ENCODE measurements around the gene RAD51B.

Gene RAD51B

DNA sequence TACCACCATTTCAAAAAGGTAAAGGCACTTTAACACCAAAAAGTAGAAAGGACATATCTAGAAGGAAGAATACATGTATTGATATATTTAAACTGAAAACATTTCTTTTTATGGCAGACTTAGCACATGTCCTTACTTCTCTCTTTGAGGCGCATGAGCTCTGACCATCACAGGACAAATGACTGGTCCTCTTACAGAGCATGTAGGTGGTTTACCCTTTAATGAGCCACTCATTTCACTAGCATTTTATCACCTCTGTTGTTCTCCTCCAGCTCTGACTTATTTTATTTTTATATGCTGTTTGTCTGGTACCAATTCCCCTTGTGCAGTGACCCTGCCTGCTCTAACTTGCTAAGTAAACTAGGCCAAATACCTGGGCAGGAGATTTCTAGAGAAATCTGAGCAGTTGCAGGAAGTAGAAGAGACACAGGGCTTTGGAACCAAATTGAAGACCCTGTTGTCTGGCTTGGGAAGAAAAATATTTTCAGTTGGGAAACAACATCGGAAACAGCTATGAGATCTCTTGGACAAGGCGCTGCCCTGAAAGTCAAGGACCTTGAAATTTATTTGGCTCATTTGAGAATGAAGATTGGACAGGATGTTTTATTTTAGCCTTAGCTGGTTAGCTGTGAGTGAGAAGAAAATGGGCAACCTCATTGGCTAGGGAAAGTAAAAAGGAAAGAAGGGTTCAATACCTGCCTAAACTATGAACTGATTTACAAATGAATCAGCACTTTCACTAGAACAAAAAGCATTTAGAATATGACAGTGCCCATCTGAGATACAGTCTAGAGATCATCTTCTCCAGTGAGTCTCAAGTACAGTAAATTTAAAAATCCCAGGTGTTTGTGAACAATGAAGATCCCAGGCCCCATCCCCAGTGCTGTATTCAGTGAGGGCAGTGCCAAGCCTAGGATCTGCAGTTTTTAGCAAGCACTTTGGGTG, 598.9 kb downstream of the RAD51B start:
- DNase-seq (ENCODE audit: low read depth), result no peak
- TF ChIP-seq, protein P1, sequence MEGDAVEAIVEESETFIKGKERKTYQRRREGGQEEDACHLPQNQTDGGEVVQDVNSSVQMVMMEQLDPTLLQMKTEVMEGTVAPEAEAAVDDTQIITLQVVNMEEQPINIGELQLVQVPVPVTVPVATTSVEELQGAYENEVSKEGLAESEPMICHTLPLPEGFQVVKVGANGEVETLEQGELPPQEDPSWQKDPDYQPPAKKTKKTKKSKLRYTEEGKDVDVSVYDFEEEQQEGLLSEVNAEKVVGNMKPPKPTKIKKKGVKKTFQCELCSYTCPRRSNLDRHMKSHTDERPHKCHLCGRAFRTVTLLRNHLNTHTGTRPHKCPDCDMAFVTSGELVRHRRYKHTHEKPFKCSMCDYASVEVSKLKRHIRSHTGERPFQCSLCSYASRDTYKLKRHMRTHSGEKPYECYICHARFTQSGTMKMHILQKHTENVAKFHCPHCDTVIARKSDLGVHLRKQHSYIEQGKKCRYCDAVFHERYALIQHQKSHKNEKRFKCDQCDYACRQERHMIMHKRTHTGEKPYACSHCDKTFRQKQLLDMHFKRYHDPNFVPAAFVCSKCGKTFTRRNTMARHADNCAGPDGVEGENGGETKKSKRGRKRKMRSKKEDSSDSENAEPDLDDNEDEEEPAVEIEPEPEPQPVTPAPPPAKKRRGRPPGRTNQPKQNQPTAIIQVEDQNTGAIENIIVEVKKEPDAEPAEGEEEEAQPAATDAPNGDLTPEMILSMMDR (conservative IDR thresholded peaks at IDR 0.05; ENCODE audit: control insufficient read depth, insufficient read depth, low read depth, low read length), result no peak
- no peak overlapping the region for H3K4me3 ChIP-seq (ENCODE audit: control insufficient read depth, low read depth, low read length)

DNA sequence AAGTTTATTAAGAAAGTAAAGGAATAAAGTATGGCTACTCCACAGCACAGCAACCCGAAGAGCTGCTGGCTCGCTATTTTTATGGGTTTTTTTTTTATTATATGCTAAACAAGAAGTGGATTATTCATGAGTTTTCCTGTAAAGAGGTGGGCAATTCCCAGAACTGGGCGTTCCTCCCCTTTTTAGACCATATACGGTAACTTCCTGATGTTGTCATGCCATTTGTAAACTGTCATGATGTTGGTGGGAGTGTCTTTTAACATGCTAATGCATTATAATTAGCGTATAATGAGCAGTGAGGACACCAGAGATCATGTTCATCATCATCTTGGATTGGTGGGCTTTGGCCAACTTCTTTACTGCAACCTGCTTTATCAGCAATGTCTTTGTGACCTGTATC, 600.8 kb downstream of the RAD51B start:
- DNase-seq (ENCODE audit: low read depth), result no peak
- TF ChIP-seq, protein P1 (conservative IDR thresholded peaks at IDR 0.05; ENCODE audit: control insufficient read depth, insufficient read depth, low read depth, low read length), result no peak
- H3K4me3 ChIP-seq (ENCODE audit: control insufficient read depth, low read depth, low read length), result no peak overlapping the region

DNA sequence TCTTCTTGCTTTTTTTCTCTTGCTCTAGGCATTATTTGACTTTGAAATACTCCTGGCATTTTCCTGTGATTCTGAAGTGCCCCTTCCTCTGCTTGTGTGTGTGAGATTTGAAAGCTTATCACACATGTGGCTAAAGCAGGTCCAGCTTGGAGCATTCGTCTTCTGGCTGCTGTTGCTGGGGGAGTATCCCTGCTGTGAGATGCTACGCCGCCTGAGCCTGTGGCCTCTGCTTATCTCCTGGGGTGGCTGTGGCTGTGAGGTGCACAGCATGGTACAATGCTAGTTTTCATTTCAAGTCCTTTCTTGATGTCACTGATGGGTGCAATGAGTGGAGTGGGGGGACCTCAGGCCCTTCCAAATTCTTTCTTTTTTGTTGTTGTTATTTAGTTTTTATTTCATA, 601.5 kb downstream of the RAD51B start:
- DNase-seq (ENCODE audit: low read depth), result no peak
- H3K4me3 ChIP-seq (ENCODE audit: control insufficient read depth, low read depth, low read length), result no peak overlapping the region
- TF ChIP-seq, protein P1 (conservative IDR thresholded peaks at IDR 0.05; ENCODE audit: control insufficient read depth, insufficient read depth, low read depth, low read length), result no peak

GRCh38 chr14:68423686-68424085, 604.1 kb downstream of the RAD51B start:
- TF ChIP-seq, protein P1 (conservative IDR thresholded peaks at IDR 0.05; ENCODE audit: control insufficient read depth, insufficient read depth, low read depth, low read length), result no peak
- H3K4me3 ChIP-seq (ENCODE audit: control insufficient read depth, low read depth, low read length), result no peak overlapping the region
- no peak for DNase-seq (ENCODE audit: low read depth)

DNA sequence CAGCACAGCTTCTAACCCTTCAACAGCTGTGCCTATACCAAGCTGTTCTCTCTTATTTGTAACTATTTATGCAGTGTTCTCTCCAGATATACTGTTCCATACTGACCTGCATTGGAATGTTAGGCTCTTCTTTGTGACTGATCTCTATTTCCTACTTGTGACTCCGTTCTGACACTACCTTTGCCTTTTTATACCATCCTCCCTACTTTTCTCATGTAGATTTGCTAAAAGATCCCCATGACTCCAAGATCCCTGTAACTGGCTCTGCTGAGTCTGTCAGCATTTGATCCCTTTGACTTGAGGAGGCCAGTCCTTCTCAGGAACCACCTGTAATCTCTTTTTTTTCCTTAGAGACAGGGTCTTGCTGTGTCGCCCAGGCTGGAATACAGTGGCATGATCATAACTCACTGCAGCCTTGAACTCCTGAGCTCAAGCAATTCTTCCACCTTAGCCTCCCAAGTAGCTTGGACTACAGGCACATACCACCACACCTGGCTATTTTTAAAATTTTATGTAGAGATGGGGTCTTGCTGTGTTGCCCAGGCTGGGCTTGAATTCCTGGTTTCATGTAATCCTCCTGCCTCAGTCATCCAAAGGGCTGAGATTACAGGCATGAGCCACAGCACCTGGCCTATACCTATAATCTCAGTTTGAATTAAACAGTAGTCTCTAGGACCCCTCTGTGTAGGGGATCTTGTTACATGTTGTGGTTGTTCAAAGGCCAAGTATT, 605.0 kb downstream of the RAD51B start:
- no peak for DNase-seq (ENCODE audit: low read depth)
- H3K4me3 ChIP-seq (ENCODE audit: control insufficient read depth, low read depth, low read length), result no peak overlapping the region
- TF ChIP-seq, protein P1 (conservative IDR thresholded peaks at IDR 0.05; ENCODE audit: control insufficient read depth, insufficient read depth, low read depth, low read length), result no peak

DNA sequence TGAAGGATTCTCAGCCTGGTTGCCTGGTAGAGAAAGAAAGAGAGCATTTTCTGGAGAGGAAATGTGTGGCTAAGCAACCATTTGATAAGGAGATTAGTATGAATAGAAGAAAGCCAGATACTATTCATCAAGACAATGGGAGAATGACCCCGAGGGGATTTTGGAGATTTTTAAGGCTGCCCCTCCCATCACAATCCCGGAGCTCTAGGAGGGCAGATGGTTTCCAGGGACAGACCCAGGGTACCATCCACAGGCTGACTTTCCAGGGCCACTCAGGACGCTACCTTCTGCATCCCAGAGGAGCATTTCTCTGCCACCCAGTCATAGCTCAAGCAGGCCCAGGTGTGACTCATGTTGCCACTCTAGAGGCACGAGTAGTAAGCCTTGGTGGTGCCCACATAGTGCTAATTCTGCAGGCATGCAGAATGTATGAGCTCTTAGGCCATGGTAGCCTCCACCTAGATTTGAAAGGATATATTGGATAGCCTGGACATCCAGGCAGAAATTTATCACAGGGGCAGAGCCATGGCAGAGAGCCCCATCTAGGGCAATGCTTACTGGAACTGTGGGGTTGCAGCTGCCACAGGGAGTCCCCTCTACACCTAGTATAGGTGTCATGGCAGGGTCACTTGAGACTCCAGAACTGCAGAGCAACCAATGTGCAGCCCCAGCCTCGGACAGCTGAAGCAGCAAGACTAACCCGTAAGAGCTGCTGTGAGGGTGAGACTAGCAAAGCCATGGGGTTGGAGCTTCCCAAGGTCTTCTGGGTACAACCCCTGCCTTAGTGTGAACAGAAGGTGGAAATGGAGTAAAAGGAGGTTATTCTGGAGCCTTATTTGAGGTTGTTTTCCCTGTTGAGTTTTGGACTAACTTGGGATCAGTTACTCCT, 607.3 kb downstream of the RAD51B start:
- TF ChIP-seq, protein P1 (conservative IDR thresholded peaks at IDR 0.05; ENCODE audit: control insufficient read depth, insufficient read depth, low read depth, low read length), result no peak
- no peak for DNase-seq (ENCODE audit: low read depth)
- H3K4me3 ChIP-seq (ENCODE audit: control insufficient read depth, low read depth, low read length), result no peak overlapping the region

All from fibroblast of mammary gland (primary cell).